ENCODE measurements around the gene RXRA.

DNA sequence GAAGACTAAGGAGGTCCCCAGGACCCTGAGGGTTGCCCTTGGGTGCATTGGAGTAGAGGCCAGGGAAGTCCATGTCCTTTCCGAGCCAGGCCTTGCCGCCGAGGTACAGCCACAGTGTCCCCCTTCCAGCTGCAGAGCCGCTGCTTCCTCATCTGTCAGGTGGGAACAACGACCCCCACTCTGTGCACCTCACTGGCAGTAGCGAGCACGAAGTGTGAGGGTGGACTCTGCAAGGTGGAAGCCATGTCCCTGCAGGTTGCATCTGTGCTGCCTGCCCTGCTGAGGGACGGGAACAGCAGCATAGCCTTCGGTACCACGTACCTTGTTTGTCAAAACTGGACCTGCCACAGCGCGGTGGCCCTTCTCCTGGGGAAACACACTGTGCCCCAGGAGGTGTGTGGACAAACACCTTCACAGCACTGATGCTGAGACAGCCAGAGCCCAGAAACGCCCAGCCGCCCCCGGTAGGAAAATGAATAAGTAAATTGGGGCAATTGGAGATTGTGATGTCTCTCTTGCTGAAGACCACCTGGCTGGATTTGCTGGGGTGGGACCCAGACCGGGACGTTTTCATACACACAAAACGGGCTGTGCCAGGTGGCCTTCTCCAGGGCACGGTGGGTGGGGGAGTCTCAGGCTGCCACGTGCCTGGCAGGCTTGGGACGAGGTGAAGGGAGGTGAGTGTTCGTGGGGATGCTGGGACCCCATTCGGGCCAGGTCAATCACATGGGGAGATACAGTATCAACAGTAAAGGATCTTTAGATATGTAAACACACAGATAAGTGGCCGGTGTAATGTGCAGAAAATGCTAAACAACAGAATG, 157.3 kb downstream of the RXRA start:
- TF ChIP-seq, protein P1, sequence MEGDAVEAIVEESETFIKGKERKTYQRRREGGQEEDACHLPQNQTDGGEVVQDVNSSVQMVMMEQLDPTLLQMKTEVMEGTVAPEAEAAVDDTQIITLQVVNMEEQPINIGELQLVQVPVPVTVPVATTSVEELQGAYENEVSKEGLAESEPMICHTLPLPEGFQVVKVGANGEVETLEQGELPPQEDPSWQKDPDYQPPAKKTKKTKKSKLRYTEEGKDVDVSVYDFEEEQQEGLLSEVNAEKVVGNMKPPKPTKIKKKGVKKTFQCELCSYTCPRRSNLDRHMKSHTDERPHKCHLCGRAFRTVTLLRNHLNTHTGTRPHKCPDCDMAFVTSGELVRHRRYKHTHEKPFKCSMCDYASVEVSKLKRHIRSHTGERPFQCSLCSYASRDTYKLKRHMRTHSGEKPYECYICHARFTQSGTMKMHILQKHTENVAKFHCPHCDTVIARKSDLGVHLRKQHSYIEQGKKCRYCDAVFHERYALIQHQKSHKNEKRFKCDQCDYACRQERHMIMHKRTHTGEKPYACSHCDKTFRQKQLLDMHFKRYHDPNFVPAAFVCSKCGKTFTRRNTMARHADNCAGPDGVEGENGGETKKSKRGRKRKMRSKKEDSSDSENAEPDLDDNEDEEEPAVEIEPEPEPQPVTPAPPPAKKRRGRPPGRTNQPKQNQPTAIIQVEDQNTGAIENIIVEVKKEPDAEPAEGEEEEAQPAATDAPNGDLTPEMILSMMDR (IDR thresholded peaks at IDR 0.05 in 8 of 11, conservative IDR thresholded peaks at IDR 0.05 in 3 of 11) = no peak
- TF ChIP-seq POLR2A (IDR thresholded peaks at IDR 0.05) (no peak), POLR2AphosphoS5 (IDR thresholded peaks at IDR 0.05) (no peak)

Measured in spleen (tissue), 7 donors.